Fibroblast of lung (primary cell): ENCODE data around the gene OPRD1.

Experiments
- EZH2 ChIP-seq: IDR thresholded peaks from 2 replicates; pipeline ENCODE4 v1.5.1; 2012; ENCODE audit warnings: low read length, control low read depth, mild to moderate bottlenecking; ENCODE audit errors: missing control alignments
- TF ChIP-seq, protein P1 (sequence below), 2 donors: IDR thresholded peaks in 1 of 2; conservative IDR thresholded peaks in 1 of 2; 1 replicate in 1 of 2; 2 replicates in 1 of 2; pipeline ENCODE4 v1.5.1; 2011 to 2012; ENCODE audit warnings: low read length in 2 of 2, control low read depth in 1 of 2, inconsistent platforms in 1 of 2, low read depth in 1 of 2, mild to moderate bottlenecking in 1 of 2

GRCh38 chr1:28882009-28882628, 70.1 kb downstream of the OPRD1 start:
- TF ChIP-seq, protein P1, sequence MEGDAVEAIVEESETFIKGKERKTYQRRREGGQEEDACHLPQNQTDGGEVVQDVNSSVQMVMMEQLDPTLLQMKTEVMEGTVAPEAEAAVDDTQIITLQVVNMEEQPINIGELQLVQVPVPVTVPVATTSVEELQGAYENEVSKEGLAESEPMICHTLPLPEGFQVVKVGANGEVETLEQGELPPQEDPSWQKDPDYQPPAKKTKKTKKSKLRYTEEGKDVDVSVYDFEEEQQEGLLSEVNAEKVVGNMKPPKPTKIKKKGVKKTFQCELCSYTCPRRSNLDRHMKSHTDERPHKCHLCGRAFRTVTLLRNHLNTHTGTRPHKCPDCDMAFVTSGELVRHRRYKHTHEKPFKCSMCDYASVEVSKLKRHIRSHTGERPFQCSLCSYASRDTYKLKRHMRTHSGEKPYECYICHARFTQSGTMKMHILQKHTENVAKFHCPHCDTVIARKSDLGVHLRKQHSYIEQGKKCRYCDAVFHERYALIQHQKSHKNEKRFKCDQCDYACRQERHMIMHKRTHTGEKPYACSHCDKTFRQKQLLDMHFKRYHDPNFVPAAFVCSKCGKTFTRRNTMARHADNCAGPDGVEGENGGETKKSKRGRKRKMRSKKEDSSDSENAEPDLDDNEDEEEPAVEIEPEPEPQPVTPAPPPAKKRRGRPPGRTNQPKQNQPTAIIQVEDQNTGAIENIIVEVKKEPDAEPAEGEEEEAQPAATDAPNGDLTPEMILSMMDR (conservative IDR thresholded peaks at IDR 0.05 in 1 of 2, IDR thresholded peaks at IDR 0.05 in 1 of 2; ENCODE audit: low read depth in 1 of 2, low read length in 2 of 2) = peak; percentile 86 to 95
- TF ChIP-seq EZH2 = no peak
